NCI-H446 treated with DMSO at 0.1 percent for 48 hours (cell line): ENCODE results near the gene CDK19.
"Not testable (repeated sequence)": the region's sequence is repeated elsewhere in the genome, so short reads cannot be mapped to it uniquely, and the experiment has no call there.

Experiments used
- DNase-seq: peaks from one replicate; lab custom pipeline; 2025; lab: John Stamatoyannopoulos, UW

Gene CDK19

DNA sequence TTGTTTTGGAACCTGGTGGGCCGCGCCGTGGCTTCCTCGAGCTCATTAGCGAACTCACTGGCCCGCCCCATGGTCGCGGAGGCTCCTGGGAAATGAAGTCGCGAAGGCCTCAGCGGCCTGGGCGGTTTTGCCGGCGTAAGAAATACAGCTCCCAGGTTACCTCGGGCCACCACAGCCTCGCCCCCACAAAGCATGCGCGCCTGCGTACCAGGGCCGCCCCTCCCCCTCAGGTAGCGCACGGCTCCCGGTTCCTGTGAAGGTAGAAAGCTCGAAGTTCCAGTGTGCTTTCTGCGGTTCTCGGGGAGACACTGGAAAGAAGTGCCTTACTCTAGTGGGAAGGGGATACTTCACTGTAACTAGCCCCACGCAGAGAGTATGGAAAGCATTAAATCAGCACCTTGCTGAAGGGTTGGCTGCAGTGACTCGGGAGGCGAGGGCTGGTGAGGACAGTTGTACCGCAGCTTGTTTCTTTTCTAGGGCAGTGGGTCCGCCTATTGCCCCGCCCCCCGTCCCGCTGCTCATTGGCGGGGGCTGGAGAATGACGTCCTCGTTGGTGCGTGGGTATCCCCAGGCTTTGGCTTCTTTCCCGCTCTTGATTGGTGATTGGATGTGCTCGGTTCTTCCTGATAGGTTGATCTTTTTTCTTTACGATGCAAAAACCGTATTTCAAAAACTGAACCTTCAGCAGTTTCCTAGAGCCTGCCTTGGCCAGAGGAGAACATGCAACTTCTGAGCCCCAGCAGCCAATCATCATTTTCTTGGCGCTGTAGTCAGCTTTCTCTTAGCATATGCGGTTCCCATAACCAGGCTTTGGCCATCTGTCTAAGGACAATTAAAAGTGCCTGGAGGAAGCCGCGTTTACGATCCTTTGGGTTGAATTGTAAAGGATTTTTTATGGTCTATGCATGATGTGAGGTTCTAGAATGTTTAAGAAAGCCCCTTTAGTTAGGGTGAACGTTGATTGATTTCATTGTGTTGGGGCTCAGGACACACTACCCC is at the start of gene CDK19:
Gene CDK19 (minus strand): TSS at position 59 of the 999 bp plus-strand sequence. CDS start 333 bp downstream, outside the sequence.
- peak; percentile 96 for DNase-seq

DNA sequence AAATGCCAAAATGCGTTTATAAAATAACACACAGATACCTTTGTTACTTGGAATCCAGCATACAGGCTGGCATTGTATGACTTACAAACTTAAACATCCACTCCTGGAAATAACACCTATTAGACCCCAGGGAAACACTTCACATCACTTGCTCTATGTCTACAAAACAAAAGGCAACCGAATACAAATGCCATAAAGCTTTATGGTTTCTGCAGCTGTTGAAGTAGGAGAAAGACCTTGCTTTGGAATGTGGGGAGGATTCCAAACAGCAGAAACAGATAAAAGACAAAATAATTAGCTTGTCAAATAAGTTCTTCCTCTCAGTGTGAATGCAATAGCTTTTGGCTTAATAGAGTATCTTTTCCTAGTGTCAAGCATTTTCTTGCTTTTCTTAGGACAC is 49.6 kb upstream of the CDK19 start:
- no peak for DNase-seq

DNA sequence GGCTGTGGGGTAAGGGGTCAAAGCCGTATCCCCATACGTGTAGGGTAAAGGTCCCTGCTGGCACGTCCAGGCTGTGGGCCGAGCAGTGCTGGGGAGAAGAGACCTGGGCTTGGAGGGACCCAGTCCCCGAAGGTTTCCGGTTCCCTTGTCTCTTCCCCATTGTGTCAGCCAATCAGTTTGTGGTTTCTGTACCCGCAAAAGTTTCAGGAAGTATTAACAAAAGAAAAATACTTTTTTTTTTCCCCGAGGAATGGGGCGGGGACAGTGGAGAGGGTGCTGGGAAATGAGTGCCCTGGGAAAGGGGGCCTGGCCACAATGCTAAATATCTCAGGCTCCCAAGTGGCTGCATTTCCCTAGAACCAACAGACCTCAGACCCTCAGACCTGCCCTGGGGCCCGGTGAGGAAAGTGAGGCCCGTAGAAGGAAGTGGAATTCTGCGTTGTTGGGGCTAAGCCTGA is 44.1 kb upstream of the CDK19 start:
- no peak for DNase-seq

DNA sequence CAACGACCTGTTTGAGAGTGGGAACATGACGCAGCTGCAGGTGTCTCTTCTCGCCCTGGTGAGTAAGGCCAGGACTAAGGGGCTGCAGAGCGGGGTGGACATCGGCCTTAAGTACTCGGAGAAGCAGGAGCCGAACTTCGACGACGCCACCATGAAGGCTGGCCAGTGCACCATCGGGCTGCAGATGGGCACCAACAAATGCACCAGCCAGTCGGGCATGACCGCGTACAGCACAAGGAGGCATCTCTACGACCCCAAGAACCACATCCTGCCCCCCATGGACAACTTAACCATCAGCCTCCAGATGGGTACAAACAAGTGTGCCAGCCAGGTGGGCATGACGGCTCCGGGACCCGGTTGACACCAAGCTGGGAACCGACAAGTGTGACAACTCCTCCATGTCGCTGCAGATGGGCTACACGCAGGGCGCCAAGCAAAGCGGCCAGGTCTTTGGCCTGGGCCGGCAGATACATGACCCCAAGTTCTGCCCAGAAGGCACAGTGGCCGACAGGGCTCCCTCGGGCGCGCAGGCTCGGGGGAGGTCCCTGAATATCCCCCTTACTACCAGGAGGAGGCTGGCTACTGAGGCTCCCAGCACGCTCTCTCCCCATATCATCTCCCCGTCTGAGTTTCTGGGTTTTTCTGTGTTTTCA is 43.4 kb upstream of the CDK19 start:
- DNase-seq: no peak

DNA sequence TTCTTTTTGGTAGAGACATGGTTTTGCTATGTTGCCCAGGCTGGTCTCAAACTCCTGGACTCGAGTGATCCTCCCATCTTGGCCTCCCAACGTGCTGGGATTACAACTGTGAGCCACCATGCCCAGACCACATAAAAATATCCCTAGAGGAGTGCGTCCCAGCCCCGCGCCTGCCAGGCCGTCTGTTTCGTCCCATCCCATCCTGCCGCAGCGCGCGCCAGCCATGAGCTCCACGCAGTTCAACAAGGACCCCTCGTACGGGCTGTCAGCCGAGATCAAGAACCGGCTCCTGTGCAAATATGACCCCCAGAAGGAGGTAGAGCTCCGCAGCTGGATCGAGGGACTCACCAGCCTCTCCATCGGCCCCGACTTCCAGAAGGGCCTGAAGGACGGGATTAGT is 42.7 kb upstream of the CDK19 start:
- no peak for DNase-seq

DNA sequence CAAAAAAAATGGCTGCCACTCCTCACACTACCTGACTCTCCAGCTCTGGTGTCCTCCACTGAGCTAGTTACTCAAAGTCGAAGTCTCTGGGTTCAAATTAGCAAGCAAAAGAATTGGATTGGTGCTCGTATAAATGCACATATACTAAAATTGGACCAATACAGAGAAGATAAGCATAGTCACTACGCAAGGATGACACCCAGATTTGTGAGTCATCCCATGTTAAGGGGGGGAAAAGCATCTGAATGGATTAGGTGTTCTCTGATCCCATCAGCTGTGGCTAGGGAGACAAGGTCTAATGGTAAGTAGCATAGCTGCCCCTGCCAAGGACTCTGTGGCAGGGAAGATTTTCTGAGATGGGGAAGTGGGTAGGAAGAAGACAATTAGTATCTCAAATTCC is 41.0 kb upstream of the CDK19 start:
- DNase-seq: no peak

DNA sequence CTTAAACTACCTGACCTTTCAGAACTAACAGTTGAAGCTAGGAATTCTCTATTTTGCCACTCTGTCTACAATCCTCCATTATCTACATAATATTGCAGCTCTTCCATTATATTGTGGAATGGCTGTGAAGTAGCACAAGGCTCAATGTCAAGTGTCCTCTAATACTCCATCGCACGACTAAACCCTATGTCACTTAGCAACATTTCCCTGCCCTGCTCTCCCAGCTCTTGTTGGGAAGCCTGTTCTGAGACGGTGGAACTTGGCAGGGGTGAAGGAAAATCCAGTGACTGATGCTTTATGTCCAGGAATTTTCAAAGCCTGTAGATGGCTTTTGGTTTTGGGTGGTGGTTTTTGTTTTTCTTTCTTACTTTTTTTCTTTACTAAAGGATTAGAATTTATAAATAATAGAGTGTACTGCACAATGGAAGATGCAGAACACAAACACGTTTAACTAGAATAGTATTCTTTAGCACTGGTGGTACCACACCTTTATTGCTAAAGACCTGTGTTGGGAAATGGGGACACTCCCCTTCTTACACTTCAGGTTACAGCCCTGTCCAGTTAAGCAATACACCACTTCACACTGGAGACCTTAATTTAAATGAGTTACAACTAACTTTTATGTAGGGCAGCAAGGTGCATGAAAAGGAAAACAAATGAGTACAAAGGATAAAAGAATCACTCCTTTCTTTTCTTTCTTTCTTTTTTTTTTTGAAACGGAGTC is 38.6 kb upstream of the CDK19 start:
- no peak for DNase-seq

DNA sequence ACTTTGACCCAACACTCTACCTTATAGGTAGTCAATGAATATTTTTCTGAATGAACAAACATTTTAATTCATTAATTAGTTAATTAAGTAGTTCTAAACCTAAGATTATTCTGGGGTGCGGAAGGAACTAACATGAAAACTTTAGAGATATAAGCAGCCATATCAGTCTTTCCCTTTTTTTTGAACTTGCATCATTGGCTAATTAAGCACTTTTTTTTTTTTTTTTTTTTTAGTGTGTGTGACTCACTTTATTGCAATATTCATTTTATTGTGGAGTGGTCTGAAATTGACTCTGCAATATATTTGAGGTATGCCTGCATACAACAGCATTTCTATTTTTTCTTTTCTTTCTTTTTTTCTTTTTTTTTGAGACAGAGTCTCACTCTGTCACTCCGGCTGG is 37.5 kb upstream of the CDK19 start:
- no peak for DNase-seq

DNA sequence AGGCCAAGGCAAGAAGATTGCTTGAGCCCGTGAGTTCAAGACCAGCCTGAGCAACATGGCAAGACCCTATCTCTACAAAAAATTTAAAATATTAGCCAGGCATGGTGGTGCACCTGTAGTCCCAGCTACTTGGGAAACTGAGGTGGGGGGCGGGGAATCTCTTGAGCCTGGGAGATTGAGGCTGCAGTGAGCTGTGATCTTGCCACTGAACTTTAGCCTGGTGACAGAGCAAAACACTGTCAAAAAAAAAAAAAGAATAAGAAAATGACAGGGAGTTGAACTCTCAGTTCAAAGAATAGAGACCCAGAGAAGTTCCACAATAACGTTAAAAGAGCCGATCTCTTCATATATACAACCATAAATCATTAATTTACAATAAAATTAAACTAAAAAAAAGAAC is 34.5 kb upstream of the CDK19 start:
- no peak for DNase-seq

DNA sequence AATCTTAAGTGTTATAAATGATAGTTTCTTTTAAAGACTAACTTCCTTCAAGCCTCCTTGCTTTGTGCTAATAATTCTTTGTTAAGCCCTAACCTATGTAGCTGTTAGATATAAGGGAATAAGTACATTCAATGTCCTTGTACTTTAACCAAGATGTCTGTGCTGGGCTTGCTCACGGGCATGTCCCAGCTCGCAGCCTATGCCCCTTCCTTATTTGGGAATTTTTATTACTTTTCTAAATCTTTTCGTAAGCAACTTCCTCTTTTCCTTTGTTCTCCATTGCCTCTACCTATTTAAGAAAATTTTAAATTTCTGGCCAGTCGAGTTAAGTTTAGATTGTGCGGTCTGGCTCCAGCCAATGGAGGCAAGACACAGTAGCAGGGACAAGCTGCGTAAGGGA is 26.0 kb upstream of the CDK19 start:
- no peak for DNase-seq

DNA sequence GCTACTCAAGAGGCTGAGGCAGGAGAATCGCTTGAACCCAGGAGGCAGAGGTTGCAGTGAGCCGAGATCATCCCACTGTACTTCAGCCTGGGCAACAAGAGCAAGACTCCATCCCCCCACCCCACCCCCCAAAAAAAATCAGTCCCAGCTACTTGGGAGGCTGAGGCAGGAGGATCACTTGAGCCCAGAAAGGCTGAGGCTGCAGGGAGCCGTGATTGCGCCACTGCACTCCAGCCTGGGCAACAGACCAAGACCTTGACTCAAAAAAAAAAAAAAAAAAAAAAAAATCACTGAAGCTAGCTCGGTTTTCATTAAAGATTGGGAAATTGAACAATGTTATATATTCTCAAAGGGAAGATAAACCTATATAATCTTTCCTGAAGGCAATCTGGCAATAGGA is 20.5 kb upstream of the CDK19 start:
- DNase-seq: not testable (repeated sequence)

DNA sequence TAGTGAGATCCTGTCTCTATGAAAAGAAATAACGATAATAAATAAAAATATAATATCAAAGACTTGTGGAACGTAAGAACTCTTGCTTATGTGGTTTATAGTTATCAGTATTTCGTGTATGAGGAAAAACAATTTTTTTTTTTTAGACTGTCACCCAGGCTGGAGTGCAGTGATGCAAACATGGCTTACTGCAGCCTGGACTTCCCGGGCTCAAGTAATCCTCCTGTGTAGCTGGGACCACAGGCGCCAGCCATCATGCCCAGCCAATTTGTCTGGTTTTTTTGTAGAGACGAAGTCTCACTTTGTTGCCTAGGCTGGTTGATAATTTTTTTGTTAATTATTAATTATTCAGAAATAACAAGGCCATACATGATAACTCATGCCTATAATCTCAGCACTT is 18.6 kb upstream of the CDK19 start:
- no peak for DNase-seq

DNA sequence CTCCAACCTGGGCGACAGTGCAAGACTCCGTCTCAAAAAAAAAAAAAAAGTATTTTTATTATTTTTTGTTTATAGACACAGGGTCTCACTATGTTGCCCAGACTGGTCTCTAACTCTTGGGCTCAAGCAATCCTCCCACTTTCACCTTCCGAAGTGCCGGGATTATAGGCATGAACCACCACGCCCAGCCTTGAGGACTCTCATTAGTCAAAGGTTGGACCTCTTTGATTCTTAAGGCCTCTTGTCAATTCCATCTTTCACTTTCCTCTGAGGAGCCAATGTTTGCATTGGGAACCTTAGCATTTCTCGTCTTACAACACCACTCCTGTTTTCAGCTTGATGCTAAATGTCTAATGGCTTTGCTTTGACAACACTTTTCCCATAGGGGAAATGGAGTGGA is 16.1 kb upstream of the CDK19 start:
- no peak for DNase-seq

DNA sequence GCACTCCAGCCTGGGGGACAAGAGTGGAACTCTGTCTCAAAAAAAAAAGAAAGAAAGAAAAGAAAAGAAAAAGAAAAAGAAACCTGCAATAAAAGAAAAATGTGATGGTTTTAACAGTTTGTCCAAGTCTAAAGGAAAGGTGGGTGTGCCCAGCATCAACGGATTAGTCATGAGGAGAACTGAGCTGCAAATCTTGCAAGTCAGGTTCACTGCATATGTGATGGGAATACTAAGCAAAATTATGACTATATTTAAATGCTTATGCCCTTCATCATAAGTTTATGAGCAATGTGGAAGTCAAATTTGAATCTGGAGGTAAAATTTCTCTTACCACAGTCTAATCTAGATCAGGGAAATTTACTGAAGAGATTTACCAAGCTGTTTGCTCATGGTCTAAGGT is 13.1 kb upstream of the CDK19 start:
- DNase-seq: no peak

DNA sequence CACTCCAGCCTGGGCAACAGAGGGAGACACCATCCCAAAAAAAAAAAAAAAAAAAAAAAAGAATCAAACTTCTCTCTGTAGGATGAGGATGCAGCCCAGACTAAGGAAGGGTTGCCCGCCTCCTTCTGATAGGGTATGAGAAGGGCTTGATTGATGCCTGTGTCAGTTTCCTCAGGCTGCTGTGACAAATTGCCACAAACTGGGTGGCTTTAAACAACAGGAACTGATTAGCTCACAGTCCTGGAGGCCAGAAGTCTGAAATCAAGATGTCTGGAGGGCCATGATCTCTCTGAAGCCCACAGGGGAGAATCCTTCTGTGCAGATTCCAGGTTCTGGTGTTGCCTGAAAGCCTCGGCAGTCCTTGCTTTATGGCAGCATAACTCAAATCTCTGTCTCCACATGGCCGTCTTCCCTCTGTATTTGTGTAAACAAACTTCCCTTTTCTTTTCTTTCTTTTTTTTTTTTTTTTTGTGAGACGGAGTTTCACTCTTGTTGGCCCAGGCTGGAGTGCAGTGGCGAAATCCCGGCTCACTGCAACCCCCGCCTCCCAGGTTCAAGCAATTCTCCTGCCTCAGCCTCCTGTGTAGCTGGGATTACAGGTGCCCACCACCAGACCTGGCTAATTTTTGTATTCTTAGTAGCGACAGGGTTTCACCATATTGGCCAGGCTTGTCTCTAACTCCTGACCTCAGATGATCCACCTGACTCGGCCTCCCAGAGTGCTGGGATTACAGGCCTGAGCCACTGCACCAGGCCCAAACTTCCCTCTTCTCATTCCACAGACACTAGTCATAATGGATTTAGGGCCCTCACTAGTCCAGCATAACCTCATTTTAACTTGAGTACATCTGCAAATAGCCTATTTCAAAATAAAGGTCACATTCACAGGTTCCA is 11.2 kb upstream of the CDK19 start:
- DNase-seq: no peak

DNA sequence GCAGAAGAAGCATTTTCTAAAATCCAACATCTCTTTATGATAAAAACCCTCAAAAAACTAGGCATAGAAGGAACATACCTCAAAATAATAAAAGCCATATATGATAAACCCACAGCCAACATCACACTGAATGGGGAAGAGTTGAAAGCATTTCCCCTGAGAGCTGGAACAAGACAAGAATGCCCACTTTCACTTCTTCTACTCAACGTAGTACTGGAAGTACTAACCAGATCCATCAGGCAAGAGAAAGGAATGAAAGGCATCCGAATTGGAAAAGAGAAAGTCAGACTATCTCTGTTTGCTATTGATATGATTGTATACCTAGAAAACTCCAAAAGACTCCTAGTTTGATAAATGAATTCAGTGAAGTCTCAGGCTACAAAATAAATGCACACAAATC is 7.9 kb upstream of the CDK19 start:
- no peak for DNase-seq

DNA sequence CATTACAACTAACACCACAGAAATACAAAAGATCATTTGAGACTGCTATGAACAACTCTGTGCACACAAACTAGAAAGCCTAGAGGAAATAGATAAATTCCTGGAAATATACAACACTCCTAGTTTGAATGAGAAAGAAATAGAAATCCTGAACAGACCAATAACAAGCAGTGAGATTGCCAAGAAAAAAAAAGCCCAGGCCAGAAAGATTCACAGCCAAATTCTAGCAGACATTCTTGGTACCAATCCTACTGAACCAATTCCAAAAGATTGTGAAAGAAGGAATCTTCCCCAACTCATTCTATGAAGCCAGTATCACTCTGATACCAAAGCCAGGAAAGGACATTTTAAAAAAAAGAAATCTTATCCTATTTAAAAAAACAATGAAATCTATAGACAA is 7.0 kb upstream of the CDK19 start:
- no peak for DNase-seq

DNA sequence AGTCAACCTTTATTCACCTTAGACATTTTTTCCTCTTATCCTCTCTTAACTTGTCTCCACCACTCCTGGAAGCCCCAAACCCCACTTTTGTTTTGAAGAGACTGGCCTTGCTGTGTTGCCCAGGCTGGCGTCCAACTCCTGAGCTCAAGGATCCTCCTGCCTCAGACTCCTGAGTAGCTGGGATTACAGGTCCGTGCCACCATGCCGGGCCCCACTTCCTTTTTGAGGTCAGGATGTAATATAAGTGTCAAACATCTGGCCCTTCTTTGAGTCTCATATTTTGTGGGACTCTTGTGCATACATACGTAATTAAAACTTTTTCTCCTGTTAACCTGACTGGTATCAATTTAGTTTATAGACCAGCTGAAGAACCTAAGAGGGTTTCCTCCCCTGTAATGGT is 1.4 kb upstream of the CDK19 start:
- DNase-seq: no peak

DNA sequence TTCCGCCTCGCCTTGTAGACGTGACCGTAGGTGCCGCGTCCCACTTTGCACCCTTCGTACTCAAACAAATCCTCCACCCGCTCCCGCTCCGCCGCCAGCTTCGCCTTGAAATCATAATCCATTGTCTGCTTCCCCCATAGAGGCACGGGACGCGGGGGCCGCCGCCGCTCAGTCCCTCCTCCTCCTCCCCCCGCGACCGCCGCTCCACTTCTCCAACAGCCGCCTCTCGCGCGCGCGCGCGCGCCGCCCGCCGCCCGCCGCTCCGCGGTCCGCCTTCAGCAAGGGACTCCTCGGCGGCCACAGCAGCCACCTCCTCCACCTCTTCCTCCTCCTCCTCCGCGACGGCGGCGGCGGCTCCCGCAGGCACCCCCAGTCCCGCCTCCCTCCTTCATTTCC is 256 bp downstream of the CDK19 start:
- DNase-seq: no peak

DNA sequence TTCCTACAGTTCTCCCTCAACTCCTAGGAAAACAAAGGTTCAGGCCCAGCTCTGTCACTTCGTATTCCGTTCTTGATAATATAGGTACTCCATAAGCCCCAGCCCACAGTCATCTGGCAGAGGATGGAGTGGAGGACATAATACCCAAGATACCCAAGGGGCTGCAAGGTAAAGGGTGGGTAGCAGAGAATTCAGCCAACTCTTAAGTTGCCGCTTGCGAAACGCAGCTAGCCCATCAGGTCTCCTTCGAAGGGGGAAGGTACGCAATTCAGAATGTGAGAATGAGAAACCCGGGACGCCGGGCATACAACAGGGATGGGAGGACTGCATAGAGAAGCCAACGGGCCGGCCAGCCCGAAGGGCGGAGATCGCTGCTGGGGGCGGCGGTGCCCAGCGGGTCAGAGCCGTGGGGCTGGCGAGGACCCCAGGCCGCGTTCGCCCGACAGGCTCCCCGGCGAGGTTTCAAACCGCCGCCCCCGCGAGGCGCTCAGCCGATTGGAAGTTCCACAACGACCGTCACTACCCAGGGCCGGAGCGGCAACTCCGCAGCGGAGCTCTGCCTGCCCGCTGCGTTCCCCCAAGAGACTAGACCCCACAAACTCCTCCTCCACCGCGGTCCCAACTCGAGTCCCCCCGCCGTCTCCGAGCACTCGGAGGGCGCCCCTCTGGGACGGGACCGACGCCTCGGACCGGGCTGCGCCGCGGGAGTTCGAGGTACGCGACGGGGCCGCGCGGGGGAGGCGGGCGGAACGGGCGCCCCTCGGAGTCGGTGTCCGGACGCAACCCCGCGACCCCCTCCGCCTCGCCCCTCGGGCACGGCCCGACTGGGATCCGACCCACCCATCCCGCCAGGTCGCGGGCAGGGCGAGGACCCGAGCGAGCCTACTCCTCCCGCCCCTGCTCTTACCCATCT is 911 bp downstream of the CDK19 start:
- DNase-seq: no peak
